ENCODE measurements around the gene PDZRN4.
"Not testable (repeated sequence)": the region's sequence is repeated elsewhere in the genome, so short reads cannot be mapped to it uniquely, and the experiment has no call there.

PDZRN4 gene

GRCh38 chr12:41220931-41221330 is 32.8 kb downstream of the PDZRN4 start:
- DNase-seq = no peak

- DNase-seq = no peak
Observed at GRCh38 chr12:41221491-41221890, 33.4 kb downstream of the PDZRN4 start.

GRCh38 chr12:41223600-41223999 is 35.5 kb downstream of the PDZRN4 start:
- no peak for DNase-seq

- DNase-seq = no peak
Observed at GRCh38 chr12:41224066-41224465, 35.9 kb downstream of the PDZRN4 start.

GRCh38 chr12:41225179-41225578 is 37.1 kb downstream of the PDZRN4 start:
- no peak for DNase-seq

- no peak for DNase-seq
Observed at GRCh38 chr12:41228066-41228820, 40.1 kb downstream of the PDZRN4 start.

GRCh38 chr12:41230756-41231155 is 42.6 kb downstream of the PDZRN4 start:
- DNase-seq = no peak

- no peak for DNase-seq
Observed at GRCh38 chr12:41234692-41235091, 46.6 kb downstream of the PDZRN4 start.

GRCh38 chr12:41242603-41243002 is 54.5 kb downstream of the PDZRN4 start:
- DNase-seq = no peak

GRCh38 chr12:41248391-41248790 is 60.3 kb downstream of the PDZRN4 start:
- no peak for DNase-seq

- DNase-seq = no peak
Observed at GRCh38 chr12:41250748-41251147, 62.6 kb downstream of the PDZRN4 start.

GRCh38 chr12:41254004-41254914 is 66.1 kb downstream of the PDZRN4 start:
- DNase-seq = no peak

- DNase-seq = not testable (repeated sequence)
Observed at GRCh38 chr12:41263196-41263595, 75.1 kb downstream of the PDZRN4 start.

- no peak for DNase-seq
Observed at GRCh38 chr12:41264281-41264680, 76.2 kb downstream of the PDZRN4 start.

- no peak for DNase-seq
Observed at GRCh38 chr12:41269056-41269455, 80.9 kb downstream of the PDZRN4 start.

- DNase-seq = no peak
Observed at GRCh38 chr12:41271489-41271888, 83.4 kb downstream of the PDZRN4 start.

GRCh38 chr12:41274643-41275042 is 86.5 kb downstream of the PDZRN4 start:
- DNase-seq = no peak

GRCh38 chr12:41277100-41277945 is 89.2 kb downstream of the PDZRN4 start:
- no peak for DNase-seq

GRCh38 chr12:41277946-41278267 is 89.8 kb downstream of the PDZRN4 start:
- DNase-seq = no peak

- not testable (repeated sequence) for DNase-seq
Observed at GRCh38 chr12:41280341-41281095, 92.4 kb downstream of the PDZRN4 start.

- not testable (repeated sequence) for DNase-seq
Observed at GRCh38 chr12:41285470-41285869, 97.3 kb downstream of the PDZRN4 start.

- no peak for DNase-seq
Observed at GRCh38 chr12:41286426-41286825, 98.3 kb downstream of the PDZRN4 start.
